PFSK-1 (cell line): Measurements from ENCODE around the gene P2RY1.

ENCODE experiments used
- FOXP2 ChIP-seq: optimal IDR thresholded peaks from 2 replicates; pipeline ENCODE3; 2011; ENCODE audit warnings: borderline replicate concordance, control low read depth, inconsistent platforms; ENCODE audit not compliant: insufficient read depth; ENCODE audit errors: extremely low read length, extremely low read depth
- POLR2AphosphoS5 ChIP-seq: IDR thresholded peaks from 2 replicates; pipeline ENCODE4 v1.6.1; 2012; ENCODE audit warnings: low read depth, mild to moderate bottlenecking, control low read depth, low read length, moderate library complexity
- REST ChIP-seq, 2 experiments: IDR thresholded peaks; 2 replicates each; pipeline versions ENCODE4 v1.6.1 to v1.8.0; 2011 to 2012; ENCODE audit warnings: low read depth in 2 of 2, low read length in 2 of 2, control low read depth in 1 of 2, inconsistent platforms in 1 of 2, mild to moderate bottlenecking in 1 of 2, moderate library complexity in 1 of 2; ENCODE audit not compliant: insufficient read depth in 1 of 2
- SIN3A ChIP-seq: IDR thresholded peaks from 2 replicates; pipeline ENCODE4 v1.6.1; 2012; ENCODE audit warnings: mild to moderate bottlenecking, low read length, moderate library complexity, borderline replicate concordance; ENCODE audit not compliant: insufficient read depth
- TAF1 ChIP-seq: IDR thresholded peaks from 2 replicates; pipeline ENCODE4 v1.6.1; 2012; ENCODE audit warnings: low read length, control low read depth, borderline replicate concordance; ENCODE audit not compliant: insufficient read depth

P2RY1 gene

GRCh38 chr3:152830245-152830644, 4.7 kb upstream of the P2RY1 start:
- no peak for TF ChIP-seq REST (IDR thresholded peaks at IDR 0.05; ENCODE audit: insufficient read depth in 1 of 2, low read depth in 2 of 2, low read length in 2 of 2)
- no peak for TF ChIP-seq SIN3A
- no peak for TF ChIP-seq FOXP2
- no peak for TF ChIP-seq POLR2AphosphoS5
- TF ChIP-seq TAF1: no peak

GRCh38 chr3:152832046-152832445, 2.9 kb upstream of the P2RY1 start:
- TF ChIP-seq FOXP2 (no peak), SIN3A (no peak), POLR2AphosphoS5 (no peak), TAF1 (no peak), REST (IDR thresholded peaks at IDR 0.05; ENCODE audit: insufficient read depth in 1 of 2, low read depth in 2 of 2, low read length in 2 of 2) (no peak)

- no peak for TF ChIP-seq FOXP2
- TF ChIP-seq TAF1: no peak
- no peak for TF ChIP-seq POLR2AphosphoS5
- TF ChIP-seq SIN3A: no peak
Observed at GRCh38 chr3:152833089-152833488, 1.8 kb upstream of the P2RY1 start.

GRCh38 chr3:152834191-152834775, 648 bp upstream of the P2RY1 start:
- no peak for TF ChIP-seq SIN3A
- TF ChIP-seq FOXP2: no peak
- TF ChIP-seq POLR2AphosphoS5: no peak
- TF ChIP-seq TAF1: no peak
- TF ChIP-seq REST (IDR thresholded peaks at IDR 0.05; ENCODE audit: insufficient read depth in 1 of 2, low read depth in 2 of 2, low read length in 2 of 2): no peak

GRCh38 chr3:152835601-152836102, 721 bp downstream of the P2RY1 start:
- TF ChIP-seq TAF1: no peak
- no peak for TF ChIP-seq REST (IDR thresholded peaks at IDR 0.05; ENCODE audit: insufficient read depth in 1 of 2, low read depth in 2 of 2, low read length in 2 of 2)
- no peak for TF ChIP-seq SIN3A
- no peak for TF ChIP-seq FOXP2
- TF ChIP-seq POLR2AphosphoS5: no peak
